ENCODE results near the gene PDE6D.
"Not testable (repeated sequence)": the region's sequence is repeated elsewhere in the genome, so short reads cannot be mapped to it uniquely, and the experiment has no call there.

Gene PDE6D

DNA sequence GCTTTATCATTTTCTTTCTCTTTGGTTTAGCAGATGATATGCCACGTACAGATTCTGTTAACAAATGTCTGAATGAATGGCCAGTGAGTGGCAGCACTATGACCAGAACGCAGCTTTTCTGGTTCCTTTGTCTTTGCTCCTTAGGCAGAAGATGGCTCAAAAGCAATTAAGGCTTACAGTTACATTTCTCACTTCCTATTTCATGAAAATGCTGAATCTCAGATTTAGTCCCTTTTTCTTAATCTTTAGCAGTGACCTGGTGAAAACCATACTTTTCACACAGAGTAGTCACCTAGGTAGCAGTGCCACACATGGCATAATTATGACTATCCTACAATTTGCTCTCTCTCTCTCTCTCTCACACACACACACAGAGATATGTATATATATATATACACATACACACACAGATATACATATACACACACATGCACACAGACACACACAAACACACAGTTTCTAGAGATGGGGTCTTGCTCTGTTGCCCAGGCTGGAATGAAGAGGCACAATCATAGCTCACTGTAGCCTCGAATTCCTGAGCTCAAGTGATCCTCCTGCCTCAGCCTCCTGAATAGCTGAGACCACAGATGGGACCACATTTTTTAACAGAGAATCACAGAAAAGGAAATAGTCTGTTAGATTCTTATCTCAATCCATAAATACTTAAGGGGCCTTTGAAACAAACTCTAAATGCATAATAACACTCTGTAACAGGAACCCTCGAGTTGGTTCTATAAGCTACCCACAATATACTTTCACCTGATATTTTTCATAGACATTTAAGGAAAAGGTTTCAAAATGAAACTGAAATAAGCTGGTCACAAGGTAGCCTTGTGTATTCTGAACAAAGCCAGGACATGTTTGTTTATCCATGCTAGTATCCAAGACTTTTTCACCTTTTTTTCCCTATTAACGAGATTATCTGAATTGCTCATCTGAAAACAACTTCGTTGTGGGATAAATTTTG, 11.6 kb downstream of the PDE6D start:
- DNase-seq (ENCODE audit: low spot score): no peak

- no peak for DNase-seq (ENCODE audit: low spot score)
These were observed 15.6 kb downstream of the PDE6D start for GRCh38 chr2:231765496-231765929.

GRCh38 chr2:231764760-231765159, 16.3 kb downstream of the PDE6D start:
- peak; percentile 72 for DNase-seq (ENCODE audit: low spot score)

DNA sequence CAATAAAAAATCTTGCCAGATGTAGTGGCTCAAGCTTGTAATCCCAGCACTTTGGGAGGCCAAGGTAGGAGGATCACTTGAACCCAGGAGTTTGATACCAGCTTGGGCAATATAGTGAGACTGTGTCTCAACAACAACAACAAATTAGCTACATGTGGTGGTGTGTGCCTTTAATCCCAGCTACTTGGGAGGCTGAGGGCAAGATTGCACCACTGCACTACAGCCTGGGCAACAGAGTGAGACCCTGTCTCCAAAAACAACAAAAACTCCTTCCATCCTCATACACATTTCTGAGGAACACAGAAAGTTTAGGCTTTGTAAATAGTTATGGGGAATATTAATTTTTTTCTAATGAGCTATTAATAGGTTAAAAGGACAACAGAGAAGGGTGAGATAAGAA, 17.0 kb downstream of the PDE6D start:
- no peak for DNase-seq (ENCODE audit: low spot score)

GRCh38 chr2:231761735-231762134, 19.3 kb downstream of the PDE6D start:
- DNase-seq (ENCODE audit: low spot score): no peak

GRCh38 chr2:231752061-231752460, 29.0 kb downstream of the PDE6D start:
- no peak for DNase-seq (ENCODE audit: low spot score)

DNA sequence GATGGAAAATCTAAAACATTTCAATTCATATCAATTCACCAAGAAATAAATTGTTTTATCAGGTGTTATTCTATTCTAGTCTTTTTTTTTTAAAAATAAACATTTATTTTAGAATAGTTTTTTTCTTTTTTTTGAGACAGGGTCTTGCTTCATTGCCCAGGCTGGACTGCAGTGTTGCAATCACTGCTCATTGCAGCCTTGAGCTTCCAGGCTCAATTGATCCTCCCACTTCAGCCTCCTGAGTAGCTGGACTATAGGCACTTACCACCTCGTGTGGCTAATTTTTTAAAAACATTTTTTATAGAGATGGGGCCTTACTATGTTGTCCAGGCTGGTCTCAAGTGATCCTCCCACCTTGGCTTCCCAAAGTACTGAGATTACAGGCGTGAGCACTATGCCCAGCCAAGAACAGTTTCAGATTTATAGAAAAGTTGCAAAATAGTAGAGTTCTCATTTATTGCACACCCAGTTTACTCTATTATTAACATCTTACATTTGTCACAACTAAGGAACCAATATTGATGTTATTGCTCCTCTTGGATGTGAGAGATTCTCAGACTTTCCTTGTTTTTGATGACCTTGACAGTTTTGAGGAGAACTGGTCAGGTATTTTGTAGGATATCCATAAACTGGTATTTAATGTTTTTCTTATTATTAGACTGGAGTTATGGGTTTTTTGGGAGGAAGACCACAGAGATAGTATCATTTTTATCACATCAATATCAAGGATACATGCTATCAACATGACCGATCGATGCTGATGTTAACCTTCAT, 29.9 kb downstream of the PDE6D start:
- no peak for DNase-seq (ENCODE audit: low spot score)

DNA sequence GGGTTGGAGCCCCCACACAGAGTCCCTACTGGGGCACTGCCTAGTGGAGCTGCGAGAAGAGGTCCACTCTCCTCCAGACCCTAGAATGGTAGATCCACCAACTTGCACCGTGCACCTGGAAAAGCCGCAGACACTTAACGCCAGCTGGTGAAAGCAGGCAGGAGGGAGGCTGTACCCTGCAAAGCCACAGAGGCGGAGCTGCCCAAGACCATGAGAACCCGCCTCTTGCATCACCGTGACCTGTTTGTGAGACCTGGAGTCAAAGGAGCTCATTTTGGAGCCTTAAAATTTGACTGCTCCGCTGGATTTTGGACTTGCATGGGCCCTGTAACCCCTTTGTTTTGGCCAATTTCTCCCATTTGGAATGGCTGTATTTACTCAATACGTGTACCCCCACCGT, 32.1 kb downstream of the PDE6D start:
- DNase-seq (ENCODE audit: low spot score): not testable (repeated sequence)

DNA sequence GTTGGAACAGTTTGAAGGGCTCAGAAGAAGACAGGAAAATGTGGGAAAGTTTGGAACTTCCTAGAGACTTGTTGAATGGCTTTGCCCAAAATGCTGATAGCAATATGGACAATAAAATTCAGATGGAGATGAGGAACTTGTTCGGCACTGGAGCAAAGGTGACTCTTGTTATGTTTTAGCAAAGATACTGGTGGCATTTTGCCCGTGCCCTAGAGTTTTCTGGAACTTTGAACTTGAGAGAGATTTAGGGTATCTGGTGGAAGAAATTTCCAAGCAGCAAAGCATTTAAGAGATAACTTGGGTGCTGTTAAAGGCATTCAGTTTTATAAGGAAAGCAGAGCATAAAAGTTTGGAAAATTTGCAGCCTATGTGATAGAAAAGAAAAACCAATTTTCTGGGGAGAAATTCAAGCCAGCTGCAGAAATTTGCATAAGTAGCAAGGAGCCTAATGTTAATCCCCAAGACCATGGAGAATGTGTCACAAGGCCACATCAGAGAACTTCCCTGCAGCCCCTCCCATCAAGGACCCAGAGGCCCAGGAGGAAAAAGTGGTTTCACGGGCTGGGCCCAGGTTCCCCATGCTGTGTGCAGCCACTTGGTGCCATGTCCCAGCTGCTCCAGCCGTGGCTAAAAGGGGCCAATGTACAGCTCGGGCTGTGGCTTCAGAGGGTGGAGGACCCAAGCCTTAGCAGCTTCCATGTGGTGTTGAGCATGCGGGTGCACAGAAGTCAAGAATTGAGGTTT, 32.8 kb downstream of the PDE6D start:
- not testable (repeated sequence) for DNase-seq (ENCODE audit: low spot score)

- no peak for DNase-seq (ENCODE audit: low spot score)
These were observed 35.6 kb downstream of the PDE6D start for GRCh38 chr2:231745303-231746038.

DNA sequence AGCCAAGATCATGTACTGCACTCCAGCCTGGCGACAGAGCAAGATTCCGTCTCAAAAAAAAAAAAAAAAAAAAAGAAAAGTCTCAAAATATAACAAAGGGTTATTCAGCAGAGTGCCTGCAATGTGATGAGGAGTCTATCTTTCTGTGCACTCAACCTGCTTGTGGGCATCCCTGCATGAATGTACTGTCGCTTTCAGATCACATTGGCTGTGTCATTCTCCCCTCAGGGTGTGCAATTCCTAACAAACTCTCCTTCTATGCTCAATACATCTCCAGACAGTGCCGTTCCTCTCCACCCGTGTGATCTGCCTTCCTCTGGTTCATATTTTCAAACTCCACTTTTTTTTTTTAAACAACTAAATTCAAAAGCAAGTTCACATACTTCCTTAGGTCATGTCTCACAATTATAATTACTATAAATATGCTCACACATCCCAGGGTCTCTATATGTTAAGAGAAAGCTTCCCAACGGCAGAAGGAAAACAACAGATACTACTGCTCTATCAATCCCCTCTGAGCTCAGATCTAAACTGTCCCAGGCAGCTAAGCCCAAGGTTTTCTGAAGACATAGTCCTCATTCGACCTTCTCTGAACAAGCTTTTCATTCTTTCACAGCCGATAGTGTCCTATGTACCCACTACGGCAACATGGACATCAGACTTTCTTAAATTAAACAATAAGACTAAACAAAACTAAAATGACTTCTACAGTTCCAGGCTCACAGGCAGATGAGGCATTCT, 37.5 kb downstream of the PDE6D start:
- DNase-seq (ENCODE audit: low spot score): no peak

DNA sequence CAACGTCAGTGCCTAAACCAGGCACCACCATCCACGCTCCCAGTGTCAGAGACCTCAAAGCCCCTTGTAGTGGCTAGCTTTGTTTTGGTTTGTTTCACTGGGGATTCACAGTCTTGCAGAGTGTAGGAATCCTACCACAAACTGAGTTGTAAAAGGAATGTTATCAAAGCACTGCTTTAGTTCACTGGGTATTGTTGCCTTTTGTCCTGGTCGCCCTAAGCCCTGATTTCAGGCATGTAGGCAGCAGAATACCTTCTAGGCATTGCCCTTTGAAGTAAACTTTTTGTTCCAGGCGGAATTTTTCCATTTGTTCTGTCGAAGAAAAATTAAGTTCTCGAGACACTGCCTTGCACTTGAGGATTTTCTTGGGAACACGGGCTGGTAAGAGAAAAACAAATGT, 43.3 kb downstream of the PDE6D start:
- DNase-seq (ENCODE audit: low spot score): no peak

- DNase-seq (ENCODE audit: low spot score): no peak
These were observed 48.5 kb downstream of the PDE6D start for GRCh38 chr2:231732604-231733003.

DNA sequence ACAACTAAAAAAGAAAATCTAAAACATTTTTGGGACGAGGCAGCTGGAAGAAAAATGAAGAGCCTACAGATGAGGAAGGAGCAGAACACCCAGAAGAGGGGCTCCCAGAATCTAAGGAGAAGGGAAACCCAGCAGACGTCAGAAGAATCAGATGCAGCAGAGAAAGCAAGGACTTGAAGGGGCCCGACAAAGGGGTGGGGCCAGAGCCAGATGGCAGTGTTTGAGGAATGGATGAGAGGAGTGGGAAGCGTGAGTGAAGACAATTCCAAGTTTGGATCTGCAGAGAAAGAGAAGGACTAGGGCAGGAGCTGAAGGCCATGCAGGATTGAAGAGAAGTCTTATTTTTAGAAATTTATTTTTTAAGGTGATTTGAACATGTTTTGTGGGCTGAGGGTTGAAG, 53.5 kb downstream of the PDE6D start:
- no peak for DNase-seq (ENCODE audit: low spot score)

- no peak for DNase-seq (ENCODE audit: low spot score)
These were observed 54.8 kb downstream of the PDE6D start for GRCh38 chr2:231726276-231726675.

DNA sequence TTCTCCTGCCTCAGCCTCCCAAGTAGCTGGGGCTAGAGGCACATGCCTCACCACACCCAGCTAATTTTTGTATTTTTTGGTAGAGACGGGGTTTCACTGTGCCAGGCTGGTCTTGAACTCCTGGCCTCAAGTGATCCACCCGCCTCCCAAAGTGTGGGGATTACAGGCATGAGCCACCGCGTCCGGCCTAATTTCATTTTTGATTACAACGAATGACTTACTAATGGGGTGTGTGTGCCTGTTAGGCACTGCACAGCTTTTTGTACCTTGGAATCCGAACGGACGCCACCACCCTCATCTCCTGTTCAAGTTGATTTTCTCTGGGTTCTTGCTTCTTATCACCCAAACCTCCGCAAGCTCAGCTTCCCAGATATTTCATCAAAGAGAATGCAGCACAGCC, 55.6 kb downstream of the PDE6D start:
- DNase-seq (ENCODE audit: low spot score): no peak

DNA sequence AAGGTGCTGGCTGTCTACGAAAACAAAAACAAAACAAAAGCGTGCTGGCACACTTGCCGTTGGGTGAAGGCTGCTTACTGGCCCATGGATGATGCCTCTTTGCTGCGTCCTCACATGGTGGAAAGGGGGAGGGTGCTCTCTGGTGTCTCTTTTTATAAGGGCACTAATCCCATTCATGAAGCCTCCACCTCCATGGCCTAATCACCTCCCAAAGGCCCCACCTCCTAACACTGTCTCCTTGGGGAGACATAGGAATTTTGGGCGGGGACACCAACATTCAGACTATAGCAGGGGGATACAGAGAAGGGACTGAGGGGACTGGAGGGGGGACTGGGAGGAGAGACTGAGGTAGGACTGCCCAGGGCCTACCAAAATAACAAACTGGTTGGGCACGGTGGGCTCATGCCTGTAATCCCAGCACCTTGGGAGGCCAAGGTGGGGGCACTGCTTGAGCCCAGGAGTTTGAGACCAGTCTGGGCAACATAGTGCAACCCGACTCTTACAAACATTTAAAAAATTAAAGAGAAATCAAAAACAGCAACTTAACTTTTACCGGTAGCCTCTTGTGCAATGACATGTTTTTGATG, 58.3 kb downstream of the PDE6D start:
- no peak for DNase-seq (ENCODE audit: low spot score)

DNA sequence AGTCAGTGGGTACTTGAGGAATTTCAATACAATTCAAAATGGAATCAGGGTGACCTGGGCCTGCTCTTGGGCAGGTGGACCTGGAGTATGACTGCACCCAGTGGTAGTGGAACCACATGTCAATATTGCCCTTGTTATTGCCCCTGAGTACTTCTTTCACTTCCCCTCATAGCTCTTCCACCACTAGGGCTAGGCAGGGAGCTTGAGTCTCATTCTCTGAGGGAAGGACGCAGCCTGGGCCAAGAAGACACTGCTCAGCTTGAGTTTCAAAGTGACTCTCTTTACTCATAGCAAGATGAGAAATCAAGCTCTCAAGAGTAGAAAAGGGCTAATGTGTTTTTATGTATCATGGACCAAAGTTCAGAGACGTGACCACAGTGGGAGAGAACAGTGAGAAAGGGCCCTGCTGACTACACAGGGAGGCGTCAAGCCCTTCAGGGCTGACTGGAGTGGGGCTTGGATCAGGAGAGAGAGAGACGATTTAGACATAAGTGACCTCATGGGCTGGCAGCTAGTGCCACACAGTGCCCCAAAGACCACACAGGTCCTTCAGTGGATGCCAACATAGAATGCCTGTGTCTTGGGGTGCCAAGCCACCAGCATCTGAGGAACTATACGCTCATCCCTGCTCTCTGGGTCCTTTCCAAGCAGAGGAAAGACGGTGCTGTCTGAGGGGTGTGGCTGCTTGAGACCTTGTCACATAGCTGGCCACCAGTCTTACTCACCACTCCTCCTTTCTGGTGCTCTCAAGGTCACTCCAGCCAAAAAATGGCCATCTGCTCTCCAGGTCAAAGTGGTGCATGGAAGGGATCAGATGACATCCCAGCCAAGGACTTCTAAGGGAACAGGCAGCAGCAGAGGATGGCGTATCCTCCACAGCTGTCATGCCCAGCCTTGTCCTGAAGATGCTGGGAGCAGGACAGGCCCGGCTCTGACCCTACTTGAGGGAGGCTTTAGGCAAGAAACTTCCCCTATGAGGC, 59.8 kb downstream of the PDE6D start:
- no peak for DNase-seq (ENCODE audit: low spot score)

DNA sequence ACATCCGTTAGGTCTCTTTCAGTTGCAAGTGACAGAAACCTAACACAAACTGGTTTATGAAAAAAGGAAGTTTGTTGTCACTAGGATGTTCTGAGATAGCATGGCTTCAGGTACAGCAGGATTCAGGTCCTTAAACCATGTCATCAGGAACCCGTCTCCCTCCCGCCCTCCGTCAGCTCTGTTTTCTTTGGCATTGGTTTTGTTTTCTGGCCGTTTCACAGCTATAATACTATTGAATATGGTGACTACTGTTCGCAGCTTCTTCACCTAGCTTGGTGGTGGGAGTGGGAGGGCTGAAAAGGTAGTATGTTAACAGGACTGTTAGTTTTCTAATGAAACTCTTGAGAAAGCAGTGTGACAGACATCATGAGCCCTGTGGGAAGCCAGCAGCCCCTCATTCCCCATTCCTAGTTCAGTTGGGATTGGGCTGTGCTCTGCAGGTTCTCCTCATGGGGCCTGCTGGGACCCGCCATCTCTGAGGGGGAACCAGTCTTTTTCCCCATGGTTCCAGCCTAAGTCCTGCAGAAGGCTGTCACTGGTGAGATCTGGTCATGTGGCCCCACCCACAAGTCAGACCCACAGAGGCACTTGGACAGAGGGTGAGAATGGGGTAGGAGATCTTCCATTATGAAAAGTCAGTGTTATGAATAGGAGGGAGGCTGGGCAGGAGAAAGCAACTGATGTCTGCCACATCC, 60.6 kb downstream of the PDE6D start:
- no peak for DNase-seq (ENCODE audit: low spot score)
